H1 (cell line): ENCODE data around the gene PLOD1. TPM values are rescaled to one million over a fixed set of nuclear protein-coding genes. Genes with fewer than 3 reads are reported as not detected.

Experiments used
- CTCF ChIA-PET: fragments of 300-600 bp; sonication (Branson Sonifier 250); formaldehyde crosslinking; loops from one replicate; lab custom pipeline; 2021; ENCODE audit not compliant: partially characterized antibody; lab: Charles Lee
- POLR2A ChIA-PET: fragments of 300-600 bp; sonication (Branson Sonifier 250); formaldehyde crosslinking; loops from one replicate; lab custom pipeline; 2021; ENCODE audit warnings: inconsistent platforms; ENCODE audit not compliant: partially characterized antibody; lab: Charles Lee
- DNase-seq, 2 experiments: peaks; one replicate each; pipeline versions ENCODE4 v3.0.0 to v3.0.0-alpha.2; 2010 to 2022; ENCODE audit warnings: low spot score in 2 of 2, low read depth in 1 of 2, mixed read lengths in 1 of 2
- FAIRE-seq: peaks from 2 replicates; lab custom pipeline; 2011; peaks lifted over from hg19 to GRCh38; lab: Jason Lieb, UNC
- H2AFZ ChIP-seq: 2 replicates; pipeline ENCODE4 v1.8.1; 2012; ENCODE audit warnings: low read length, inconsistent platforms
- H2AK5ac ChIP-seq: 2 replicates; pipeline ENCODE4 v1.6.1; 2013; ENCODE audit warnings: low read depth, low read length
- H2BK120ac ChIP-seq: replicated peaks from 2 replicates; pipeline ENCODE3; 2013; ENCODE audit warnings: low read depth, low read length, inconsistent platforms
- H2BK12ac ChIP-seq: 2 replicates; pipeline ENCODE4 v1.6.1; 2013; ENCODE audit warnings: low read depth, low read length
- H2BK15ac ChIP-seq: 2 replicates; pipeline ENCODE4 v1.6.1; 2013; ENCODE audit warnings: low read length
- H2BK20ac ChIP-seq: 2 replicates; pipeline ENCODE4 v1.6.1; 2013; ENCODE audit warnings: low read length
- H2BK5ac ChIP-seq: 2 replicates; pipeline ENCODE4 v1.6.1; 2013; ENCODE audit warnings: low read depth, low read length
- H3K14ac ChIP-seq: 2 replicates; pipeline ENCODE4 v1.6.1; 2013; ENCODE audit warnings: inconsistent platforms; ENCODE audit not compliant: insufficient read length
- H3K18ac ChIP-seq: 2 replicates; pipeline ENCODE4 v1.6.1; 2013; ENCODE audit warnings: low read length; ENCODE audit errors: extremely low read depth
- H3K23ac ChIP-seq: 2 replicates; pipeline ENCODE4 v1.6.1; 2013; ENCODE audit warnings: inconsistent platforms; ENCODE audit not compliant: insufficient read length
- H3K23me2 ChIP-seq: 2 replicates; pipeline ENCODE4 v1.6.1; 2013; ENCODE audit warnings: low read depth, low read length
- H3K27ac ChIP-seq: 2 replicates; pipeline ENCODE4 v1.6.1; 2011; ENCODE audit warnings: low read depth, low read length, inconsistent platforms
- H3K27me3 ChIP-seq, 4 experiments: replicated peaks in 1 of 4; 1 replicate in 1 of 4; 2 replicates in 3 of 4; pipeline versions ENCODE4 v1.6.1 to v1.8.1; 2011 to 2013; ENCODE audit warnings: low read length in 3 of 4, mild to moderate bottlenecking in 3 of 4, inconsistent platforms in 2 of 4, mixed read lengths in 2 of 4, moderate library complexity in 1 of 4; ENCODE audit not compliant: control insufficient read depth in 3 of 4, insufficient read depth in 3 of 4; ENCODE audit errors: extremely low read depth in 1 of 4
- H3K36me3 ChIP-seq, 4 experiments: 2 replicates each; pipeline versions ENCODE4 v1.6.1 to v1.8.1; 2011 to 2013; ENCODE audit warnings: mild to moderate bottlenecking in 4 of 4, low read length in 3 of 4, moderate library complexity in 2 of 4, control low read depth in 1 of 4, inconsistent platforms in 1 of 4; ENCODE audit not compliant: insufficient read depth in 4 of 4, control insufficient read depth in 2 of 4
- H3K4ac ChIP-seq: replicated peaks from 2 replicates; pipeline ENCODE3; 2013; ENCODE audit warnings: low read length, low read depth, mixed read lengths, inconsistent platforms; ENCODE audit not compliant: insufficient read length
- H3K4me1 ChIP-seq, 4 experiments: replicated peaks in 1 of 4; 1 replicate in 1 of 4; 2 replicates in 3 of 4; pipeline versions ENCODE4 v1.6.1 to v1.8.1; 2011 to 2013; ENCODE audit warnings: low read length in 3 of 4, inconsistent platforms in 2 of 4, mixed read lengths in 1 of 4; ENCODE audit not compliant: insufficient read depth in 4 of 4, control insufficient read depth in 3 of 4
- H3K4me2 ChIP-seq, 2 experiments: 2 replicates each; pipeline versions ENCODE4 v1.6.1 to v1.8.1; 2011 to 2013; ENCODE audit warnings: low read depth in 2 of 2, low read length in 2 of 2, control low read depth in 1 of 2, inconsistent platforms in 1 of 2, mild to moderate bottlenecking in 1 of 2; ENCODE audit not compliant: insufficient read depth in 1 of 2
- H3K4me3 ChIP-seq, 4 experiments: fragments of 200-600, 300-600 bp in 1 of 4; sonication (generic), shearing (Covaris generic), sonication (Bioruptor Twin) in 1 of 4; 2 replicates each; pipeline versions ENCODE4 v1.5.1 to v1.8.1; 2011 to 2016; ENCODE audit warnings: low read length in 4 of 4, low read depth in 3 of 4, control low read depth in 2 of 4, inconsistent platforms in 2 of 4, mild to moderate bottlenecking in 2 of 4, mixed read lengths in 1 of 4, moderate library complexity in 1 of 4; ENCODE audit not compliant: insufficient read depth in 2 of 4; ENCODE audit errors: extremely low read depth in 1 of 4
- H3K56ac ChIP-seq: replicated peaks from 2 replicates; pipeline ENCODE3; 2013; ENCODE audit warnings: low read depth, mild to moderate bottlenecking, mixed read lengths, low read length, inconsistent platforms; ENCODE audit not compliant: insufficient read length
- H3K79me1 ChIP-seq: 2 replicates; pipeline ENCODE4 v1.6.1; 2013; ENCODE audit warnings: low read depth, low read length, control low read depth
- H3K79me2 ChIP-seq, 2 experiments: 2 replicates each; pipeline versions ENCODE4 v1.6.1 to v1.8.1; 2012 to 2013; ENCODE audit warnings: low read length in 2 of 2, mild to moderate bottlenecking in 2 of 2, inconsistent platforms in 1 of 2; ENCODE audit not compliant: insufficient read depth in 2 of 2, control insufficient read depth in 1 of 2
- H3K9ac ChIP-seq, 4 experiments: replicated peaks in 1 of 4; 1 replicate in 1 of 4; 2 replicates in 3 of 4; pipeline versions ENCODE4 v1.6.1 to v1.8.1; 2011 to 2013; ENCODE audit warnings: low read depth in 3 of 4, low read length in 3 of 4, control low read depth in 2 of 4, mild to moderate bottlenecking in 2 of 4, moderate library complexity in 2 of 4, inconsistent platforms in 1 of 4; ENCODE audit errors: extremely low read depth in 1 of 4
- H3K9me3 ChIP-seq, 2 experiments: 2 replicates each; pipeline versions ENCODE4 v1.6.1 to v1.8.1; 2012 to 2013; ENCODE audit warnings: mild to moderate bottlenecking in 2 of 2, moderate library complexity in 2 of 2, control low read depth in 1 of 2, inconsistent platforms in 1 of 2, low read depth in 1 of 2, low read length in 1 of 2, mixed read lengths in 1 of 2; ENCODE audit not compliant: insufficient read depth in 2 of 2
- H4K20me1 ChIP-seq, 2 experiments: replicated peaks in 1 of 2; 2 replicates each; pipeline versions ENCODE3 to v1.8.1; 2011 to 2013; ENCODE audit warnings: inconsistent platforms in 2 of 2, low read length in 2 of 2, mild to moderate bottlenecking in 1 of 2; ENCODE audit not compliant: insufficient read depth in 2 of 2, control insufficient read depth in 1 of 2
- H4K5ac ChIP-seq: 2 replicates; pipeline ENCODE4 v1.6.1; 2013; ENCODE audit warnings: low read length, low read depth, mixed read lengths, inconsistent platforms; ENCODE audit not compliant: insufficient read length
- H4K8ac ChIP-seq: 2 replicates; pipeline ENCODE4 v1.8.0; 2013; ENCODE audit warnings: mild to moderate bottlenecking, moderate library complexity, low read length, inconsistent platforms; ENCODE audit not compliant: insufficient read depth; ENCODE audit errors: extremely low read depth
- H4K91ac ChIP-seq: replicated peaks from 2 replicates; pipeline ENCODE3; 2013; ENCODE audit warnings: low read length, mixed read lengths, inconsistent platforms; ENCODE audit not compliant: insufficient read length
- CEBPB ChIP-seq: IDR thresholded peaks from 2 replicates; pipeline ENCODE4 v1.6.1; 2012; ENCODE audit warnings: low read depth, low read length
- HDAC6 ChIP-seq: IDR thresholded peaks from one replicate; pipeline ENCODE4 v1.7.1; 2012; ENCODE audit warnings: low read depth, mild to moderate bottlenecking, inconsistent platforms, low read length, moderate library complexity
- KDM1A ChIP-seq: fragments of 200-600, 300-600 bp; sonication (generic); IDR thresholded peaks from 2 replicates; pipeline ENCODE4 v1.7.1; 2016; ENCODE audit warnings: mild to moderate bottlenecking, low read length, borderline replicate concordance
- TAF1 ChIP-seq: IDR thresholded peaks from 2 replicates; pipeline ENCODE4 v1.6.1; 2011; ENCODE audit warnings: mild to moderate bottlenecking, low read depth, low read length
- WGBS, 2 experiments: shearing (Covaris generic) in 1 of 2; methylation state at CpG; one replicate each; pipeline versions ENCODE4 v1.1.6 to v1.1.7; 2013 to 2015; ENCODE audit warnings: low lambda C conversion rate in 2 of 2, mixed read lengths in 2 of 2, inconsistent platforms in 1 of 2, low coverage in 1 of 2, missing lambda C conversion rate in 1 of 2; ENCODE audit not compliant: insufficient replicate concordance in 2 of 2, insufficient coverage in 1 of 2, insufficient read length in 1 of 2; ENCODE audit errors: extremely low coverage in 1 of 2, missing lambda C conversion rate in 1 of 2; 5-methylcytosine and 5-hydroxymethylcytosine counted together
- polyA plus RNA-seq, 7 experiments: library from polyadenylated mRNA; depleted of rRNA in 3 of 7; stranded (reverse) in 5 of 7; unstranded in 2 of 7; fragments of >200 nt in 5 of 7; fragments of 200-250 nt in 2 of 7; gene quantifications; 1 replicate in 5 of 7; 2 replicates in 1 of 7; 4 replicates in 1 of 7; pipeline versions ENCODE4 v1.2.1 to v1.2.3, GENCODE V29; 2011 to 2013; ENCODE audit warnings: missing spikeins in 2 of 7, mixed read lengths in 2 of 7
- total RNA-seq: library from RNA; stranded (reverse); fragmentation: NEBNext Ultra II Directional; extraction: Animal tissue kit (Norgen Biotek cat#: 25700); gene quantifications from 2 replicates; pipeline ENCODE4 v1.2.1, GENCODE V29; 2021

Gene PLOD1
- total and polyA plus RNA-seq, 2 of the 8 experiments (the other 6 are each of a cell fraction or from before 2014, with no cell fraction given): 44.9 to 51.8 TPM

DNA sequence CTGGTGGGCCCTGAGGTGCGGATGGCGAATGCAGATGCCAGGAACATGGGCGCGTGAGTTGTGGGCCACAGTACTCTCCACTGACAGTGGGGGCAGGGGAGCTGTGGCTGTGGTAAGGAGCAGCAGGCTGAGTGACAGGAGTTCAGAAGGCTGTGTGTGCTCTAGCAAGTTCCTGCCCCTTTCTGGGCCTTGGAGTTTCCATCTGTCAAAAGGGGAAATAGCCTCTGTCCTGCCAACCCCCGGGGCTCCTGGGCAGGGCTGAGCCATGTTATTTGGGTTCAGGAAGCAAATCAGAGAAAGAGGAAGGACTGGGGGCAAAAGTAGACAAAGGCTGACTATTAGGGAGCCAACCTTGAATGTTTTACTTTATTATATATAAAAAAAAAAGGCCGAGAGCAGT, 26.2 kb downstream of the PLOD1 start:
- no peak for FAIRE-seq
- Histone ChIP-seq H3K9ac (no peak overlapping the region), H3K56ac (no peak overlapping the region), H3K14ac (no peak overlapping the region), H3K36me3 (peaks cover 0 to 22% (median 7%) of the 10 kb centered on the region in 4 experiments; a peak in 6 of 8 replicates), H2BK15ac (no peak overlapping the region), H4K91ac (no peak overlapping the region), H3K79me1 (no peaks in the 10 kb centered on the region), H3K23ac (no peak overlapping the region), H3K18ac (no peak overlapping the region), H3K4me1 (no peaks in the 10 kb centered on the region), H4K5ac (no peak overlapping the region), H3K4me3 (no peak overlapping the region), H3K4ac (no peak overlapping the region), H2AK5ac (no peak overlapping the region), H3K9me3 (no peaks in the 10 kb centered on the region), H4K8ac (no peak overlapping the region), H2BK120ac (no peak overlapping the region), H2BK20ac (no peak overlapping the region), H4K20me1 (peaks cover 0 to 3% of the 10 kb centered on the region in 2 experiments), H3K23me2 (no peaks in the 10 kb centered on the region), H2AFZ (no peak overlapping the region), H3K27ac (no peak overlapping the region), H3K27me3 (no peaks in the 10 kb centered on the region), H2BK5ac (no peak overlapping the region), H3K4me2 (no peak overlapping the region), H2BK12ac (no peak overlapping the region), H3K79me2 (no peaks in the 10 kb centered on the region)
- POLR2A ChIA-PET: interaction anchor here (0.9 to 15.6 kb wide), 4 partner anchors 8 to 50 kb away, joined by 3 to 220 read pairs (median 4); no protein-coding TSS in a partner anchor
- WGBS, 2 experiments: 95% methylated on average over 6 of the region's 6 CpGs; no CpG with 5 or more reads in 1 of the 2 experiments
- CTCF ChIA-PET: interaction anchor here (0.7 to 1.1 kb wide), 4 partner anchors 62 to 137 kb away, joined by 3 read pairs; no protein-coding TSS in a partner anchor
- no peak for DNase-seq
- TF ChIP-seq CEBPB (no peak), HDAC6 (no peak), KDM1A (no peak), TAF1 (no peak)
